Adrenal gland (tissue), 5 donors: ENCODE measurements around the gene MNT.

ENCODE experiments used
- POLR2A ChIP-seq, 2 donors: fragments of 450-650 bp; IDR thresholded peaks; one replicate each; pipeline ENCODE4 v1.6.1; 2017; ENCODE audit warnings: antibody characterized with exemption in 2 of 2, mild to moderate bottlenecking in 2 of 2, moderate library complexity in 1 of 2
- TF ChIP-seq, protein P1 (sequence below), 6 experiments: fragments of 450-650 bp in 4 of 6; fragments of 200-600 bp in 2 of 6; sonication (generic) in 1 of 6; IDR thresholded peaks; 1 replicate in 5 of 6; 2 replicates in 1 of 6; pipeline versions ENCODE4 v1.5.1 to v1.8.0; 2016 to 2021; ENCODE audit warnings: antibody characterized with exemption in 6 of 6, mild to moderate bottlenecking in 2 of 6, moderate library complexity in 1 of 6
- donor health status: DM: no; HTN: no; CAD: no.

DNA sequence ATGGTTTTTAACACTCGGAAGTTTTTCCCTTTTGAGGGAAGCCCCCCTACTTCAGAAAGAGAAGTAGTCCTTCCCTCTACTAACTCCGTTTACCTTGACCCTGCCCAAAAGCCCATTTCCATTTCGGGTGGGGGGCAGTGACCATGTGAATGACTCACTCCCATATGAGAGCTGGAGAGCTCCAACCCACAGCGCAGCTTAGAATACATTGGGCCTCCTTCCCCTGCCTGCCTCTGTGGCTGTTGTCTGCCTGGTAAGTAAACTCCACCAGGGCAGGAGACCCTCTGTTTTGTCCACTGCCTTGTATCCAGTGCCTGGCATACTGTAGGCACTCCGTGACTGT is 62.6 kb downstream of the MNT start:
- TF ChIP-seq POLR2A (IDR thresholded peaks at IDR 0.05), result no peak
- TF ChIP-seq, protein P1, sequence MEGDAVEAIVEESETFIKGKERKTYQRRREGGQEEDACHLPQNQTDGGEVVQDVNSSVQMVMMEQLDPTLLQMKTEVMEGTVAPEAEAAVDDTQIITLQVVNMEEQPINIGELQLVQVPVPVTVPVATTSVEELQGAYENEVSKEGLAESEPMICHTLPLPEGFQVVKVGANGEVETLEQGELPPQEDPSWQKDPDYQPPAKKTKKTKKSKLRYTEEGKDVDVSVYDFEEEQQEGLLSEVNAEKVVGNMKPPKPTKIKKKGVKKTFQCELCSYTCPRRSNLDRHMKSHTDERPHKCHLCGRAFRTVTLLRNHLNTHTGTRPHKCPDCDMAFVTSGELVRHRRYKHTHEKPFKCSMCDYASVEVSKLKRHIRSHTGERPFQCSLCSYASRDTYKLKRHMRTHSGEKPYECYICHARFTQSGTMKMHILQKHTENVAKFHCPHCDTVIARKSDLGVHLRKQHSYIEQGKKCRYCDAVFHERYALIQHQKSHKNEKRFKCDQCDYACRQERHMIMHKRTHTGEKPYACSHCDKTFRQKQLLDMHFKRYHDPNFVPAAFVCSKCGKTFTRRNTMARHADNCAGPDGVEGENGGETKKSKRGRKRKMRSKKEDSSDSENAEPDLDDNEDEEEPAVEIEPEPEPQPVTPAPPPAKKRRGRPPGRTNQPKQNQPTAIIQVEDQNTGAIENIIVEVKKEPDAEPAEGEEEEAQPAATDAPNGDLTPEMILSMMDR (IDR thresholded peaks at IDR 0.05), result no peak
